Ishikawa (cell line): ENCODE measurements around the gene C2orf92.

Source experiments
- CREB1 ChIP-seq: IDR thresholded peaks from 2 replicates; pipeline ENCODE4 v1.6.1; 2012; ENCODE audit warnings: low read depth
- RAD21 ChIP-seq: IDR thresholded peaks from 2 replicates; pipeline ENCODE4 v1.6.1; 2012; ENCODE audit warnings: low read depth
- REST ChIP-seq: IDR thresholded peaks from 2 replicates; pipeline ENCODE4 v1.6.1; 2012; ENCODE audit warnings: low read depth, mild to moderate bottlenecking
- YY1 ChIP-seq: IDR thresholded peaks from 2 replicates; pipeline ENCODE4 v1.6.1; 2012; ENCODE audit warnings: low read depth

- TF ChIP-seq RAD21: no peak
- no peak for TF ChIP-seq REST
- no peak for TF ChIP-seq CREB1
- no peak for TF ChIP-seq YY1
These were observed 76.1 kb downstream of the C2orf92 start for GRCh38 chr2:97745474-97746174.
